Thymus (tissue), 11 donors: Measurements from ENCODE around the gene CTSO. TPM values are rescaled to one million over a fixed set of nuclear protein-coding genes. Genes with fewer than 3 reads are reported as not detected.

Experiments used
- DNase-seq, 9 donors: peaks; one replicate each; pipeline ENCODE4 v3.0.0-alpha.2; 2013; ENCODE audit warnings: low spot score in 9 of 9, low read depth in 6 of 9, missing footprints in 1 of 9
- H3K27ac ChIP-seq, 2 donors: one replicate each; pipeline ENCODE4 v1.5.1; 2013; ENCODE audit warnings: control low read depth in 1 of 2, low read depth in 1 of 2, low read length in 1 of 2, mild to moderate bottlenecking in 1 of 2, moderate library complexity in 1 of 2
- H3K27me3 ChIP-seq, 2 donors: one replicate each; pipeline ENCODE4 v1.5.1; 2013; ENCODE audit warnings: low read length in 1 of 2; ENCODE audit not compliant: control insufficient read depth in 2 of 2, insufficient read depth in 1 of 2
- H3K36me3 ChIP-seq, 2 donors: one replicate each; pipeline ENCODE4 v1.5.1; 2013; ENCODE audit warnings: low read length in 1 of 2, mild to moderate bottlenecking in 1 of 2, moderate library complexity in 1 of 2; ENCODE audit not compliant: control insufficient read depth in 2 of 2, insufficient read depth in 2 of 2
- H3K4me1 ChIP-seq, 2 donors: one replicate each; pipeline ENCODE4 v1.5.1; 2013; ENCODE audit warnings: low read length in 2 of 2; ENCODE audit not compliant: control insufficient read depth in 2 of 2, insufficient read depth in 2 of 2
- H3K4me3 ChIP-seq, 2 donors: one replicate each; pipeline ENCODE4 v1.5.1; 2013; ENCODE audit warnings: low read length in 2 of 2, control low read depth in 1 of 2, mild to moderate bottlenecking in 1 of 2
- H3K9me3 ChIP-seq, 2 donors: one replicate each; pipeline ENCODE4 v1.5.1; 2013; ENCODE audit warnings: low read length in 1 of 2, mild to moderate bottlenecking in 1 of 2; ENCODE audit not compliant: control insufficient read depth in 2 of 2, insufficient read depth in 1 of 2
- WGBS: extraction: QIAGEN DNeasy Blood & Tissue Kit; methylation state at CpG from one replicate; pipeline ENCODE4 v1.1.7; 2013; 5-methylcytosine and 5-hydroxymethylcytosine counted together
- polyA plus RNA-seq: library from polyadenylated mRNA; stranded (reverse); fragments of 200-250 nt; gene quantifications from one replicate; pipeline ENCODE4 v1.2.3, GENCODE V29; 2013
- total RNA-seq: library from RNA; stranded (reverse); fragments of 120-200 nt; gene quantifications from one replicate; pipeline ENCODE4 v1.2.4, GENCODE V29; 2013
- donor health status: healthy.

CTSO gene
- total and polyA plus RNA-seq, 2 donors, result 8.7 to 10.4 TPM

DNA sequence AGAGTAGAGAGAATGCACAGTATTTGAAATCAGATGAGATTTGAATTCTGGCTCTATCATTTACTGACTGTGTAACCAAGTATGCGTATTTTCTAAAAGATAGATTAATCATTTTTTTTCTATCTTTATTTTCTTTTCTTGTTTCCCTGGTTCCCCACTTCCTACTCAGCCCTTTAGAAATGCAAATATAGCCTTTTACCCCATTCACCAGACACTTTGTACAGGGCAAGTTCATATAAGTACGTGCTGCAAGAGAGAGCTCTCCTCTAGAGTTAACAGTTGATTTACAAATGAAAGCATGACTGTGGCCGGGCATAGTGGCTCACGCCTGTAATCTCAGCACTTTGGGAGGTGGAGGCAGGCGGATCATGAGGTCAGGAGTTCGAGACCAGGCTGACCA lies 68.0 kb downstream of the CTSO start:
- H3K4me3 ChIP-seq, result no peak overlapping the region
- H3K4me1 ChIP-seq, result no peaks in the 10 kb centered on the region
- 75% methylated on average over 6 of the region's 6 CpGs for WGBS
- H3K27ac ChIP-seq, result no peak overlapping the region
- no peaks in the 10 kb centered on the region for H3K27me3 ChIP-seq
- H3K9me3 ChIP-seq, result no peaks in the 10 kb centered on the region
- no peak for DNase-seq
- H3K36me3 ChIP-seq, result no peaks in the 10 kb centered on the region

DNA sequence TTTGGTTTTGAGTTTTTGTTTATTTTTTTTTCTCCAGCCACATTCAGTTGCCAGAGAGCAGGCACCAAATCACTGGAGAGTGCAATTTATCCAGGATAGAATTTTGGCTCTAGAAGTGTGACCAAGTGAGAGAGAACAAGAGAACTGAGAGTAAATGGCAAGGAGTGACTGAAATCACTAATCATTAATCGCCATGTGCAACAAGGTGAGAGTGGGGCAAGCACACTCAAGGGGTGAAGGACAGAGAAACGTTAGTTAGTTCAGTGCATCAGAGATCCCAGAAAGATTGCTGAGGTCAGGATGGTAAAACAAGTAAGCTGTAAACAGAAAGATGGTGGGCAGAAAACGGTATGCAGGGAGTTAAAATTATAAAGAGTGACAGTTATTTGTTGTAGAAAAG lies 69.8 kb downstream of the CTSO start:
- Histone ChIP-seq H3K27me3 (no peaks in the 10 kb centered on the region), H3K4me3 (no peak overlapping the region), H3K27ac (no peak overlapping the region), H3K9me3 (no peaks in the 10 kb centered on the region), H3K36me3 (no peaks in the 10 kb centered on the region), H3K4me1 (no peaks in the 10 kb centered on the region)
- 89% methylated on average over 3 of the region's 3 CpGs for WGBS
- DNase-seq, result no peak

DNA sequence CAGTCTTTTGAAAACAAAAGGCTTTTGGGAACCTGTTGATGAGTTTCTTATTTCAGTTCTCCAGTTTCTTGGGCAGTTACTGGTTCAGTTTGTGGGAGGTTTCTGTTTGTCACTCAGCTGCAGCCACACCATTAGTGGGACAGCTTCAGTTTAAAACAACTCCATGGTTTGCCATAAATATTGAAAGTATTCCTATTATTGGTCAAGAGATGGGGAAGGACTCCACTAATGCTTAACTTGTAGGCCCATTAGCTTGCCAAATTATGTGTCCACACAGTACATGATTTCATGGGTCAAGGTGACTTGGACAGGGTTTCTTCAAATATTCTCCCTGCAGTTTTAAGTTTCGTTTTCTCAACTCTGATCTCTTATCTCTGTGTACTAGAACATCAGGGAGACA lies 72.1 kb downstream of the CTSO start:
- no peak for DNase-seq
- H3K27me3 ChIP-seq, result no peaks in the 10 kb centered on the region
- H3K27ac ChIP-seq, result no peak overlapping the region
- H3K4me3 ChIP-seq, result no peak overlapping the region
- no peaks in the 10 kb centered on the region for H3K4me1 ChIP-seq
- 89% methylated on average over 1 of the region's 1 CpG for WGBS
- no peaks in the 10 kb centered on the region for H3K9me3 ChIP-seq
- H3K36me3 ChIP-seq, result no peaks in the 10 kb centered on the region

DNA sequence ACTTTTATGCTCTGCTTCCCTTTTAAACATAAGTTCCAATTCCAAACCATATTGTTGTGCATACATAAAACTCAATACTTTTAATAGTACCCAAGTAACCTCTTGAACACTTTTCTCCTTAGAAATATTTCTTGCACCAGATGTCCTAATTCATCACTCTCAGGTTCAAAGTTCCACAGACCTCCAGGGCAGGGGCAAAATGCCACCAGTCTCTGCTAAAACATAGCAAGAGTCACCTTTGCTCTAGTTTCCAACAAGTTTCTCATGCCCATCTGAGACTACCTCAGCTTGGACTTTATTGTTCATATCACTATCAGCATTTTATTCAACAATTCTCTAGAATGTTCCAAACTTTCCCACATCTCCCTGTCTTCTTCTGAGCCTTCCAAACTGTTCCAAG lies 73.9 kb downstream of the CTSO start:
- H3K4me1 ChIP-seq, result no peaks in the 10 kb centered on the region
- H3K36me3 ChIP-seq, result no peaks in the 10 kb centered on the region
- DNase-seq, result no peak
- H3K9me3 ChIP-seq, result no peaks in the 10 kb centered on the region
- no peak overlapping the region for H3K27ac ChIP-seq
- H3K27me3 ChIP-seq, result no peaks in the 10 kb centered on the region
- no peak overlapping the region for H3K4me3 ChIP-seq

DNA sequence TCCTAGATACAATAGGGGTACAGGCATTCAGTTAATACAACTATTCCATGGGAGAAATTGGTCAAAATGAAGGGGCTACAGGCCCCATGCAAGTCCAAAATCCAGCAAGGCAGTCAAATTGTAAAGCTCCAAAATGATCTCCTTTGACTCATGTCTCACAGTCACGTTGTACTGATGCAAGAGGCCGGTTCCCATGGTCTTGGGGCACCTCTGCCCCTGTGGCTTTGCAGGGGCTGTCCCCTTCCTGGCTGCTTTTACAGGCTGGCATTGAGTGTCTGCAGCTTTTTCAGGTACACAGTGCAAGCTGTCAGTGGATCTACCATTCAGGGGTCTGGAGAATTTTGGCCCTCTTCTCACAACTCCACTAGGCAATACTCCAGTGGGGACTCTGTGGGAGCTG lies 75.1 kb downstream of the CTSO start:
- Histone ChIP-seq H3K27ac (no peak overlapping the region), H3K4me3 (no peak overlapping the region), H3K27me3 (no peaks in the 10 kb centered on the region), H3K36me3 (no peaks in the 10 kb centered on the region), H3K9me3 (no peaks in the 10 kb centered on the region), H3K4me1 (no peaks in the 10 kb centered on the region)
- 43% methylated on average over 2 of the region's 2 CpGs for WGBS
- DNase-seq, result no peak

DNA sequence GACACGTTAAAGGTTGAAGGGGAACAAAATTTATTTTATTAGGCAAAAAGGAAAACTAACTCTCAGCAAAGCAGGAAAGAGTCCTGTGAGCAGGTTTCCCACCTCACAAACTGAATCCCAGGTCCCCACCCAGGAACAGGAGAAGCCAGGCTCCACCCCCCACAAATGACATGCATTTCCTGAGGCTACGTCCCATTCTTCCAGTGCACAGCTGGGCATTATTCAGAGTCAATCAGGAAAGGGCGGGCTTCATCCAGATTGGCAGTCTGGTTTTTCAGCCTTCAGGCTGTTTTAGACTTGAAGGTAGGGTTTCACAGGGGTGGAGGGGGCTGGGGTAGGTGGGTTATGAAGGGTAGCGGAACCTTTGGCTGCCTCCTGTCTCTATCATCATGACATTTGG lies 75.7 kb downstream of the CTSO start:
- no peak overlapping the region for H3K27ac ChIP-seq
- no peaks in the 10 kb centered on the region for H3K9me3 ChIP-seq
- no peak overlapping the region for H3K4me3 ChIP-seq
- no peak for DNase-seq
- H3K4me1 ChIP-seq, result no peaks in the 10 kb centered on the region
- no peaks in the 10 kb centered on the region for H3K36me3 ChIP-seq
- WGBS, result 95% methylated on average over 4 of the region's 4 CpGs
- no peaks in the 10 kb centered on the region for H3K27me3 ChIP-seq

DNA sequence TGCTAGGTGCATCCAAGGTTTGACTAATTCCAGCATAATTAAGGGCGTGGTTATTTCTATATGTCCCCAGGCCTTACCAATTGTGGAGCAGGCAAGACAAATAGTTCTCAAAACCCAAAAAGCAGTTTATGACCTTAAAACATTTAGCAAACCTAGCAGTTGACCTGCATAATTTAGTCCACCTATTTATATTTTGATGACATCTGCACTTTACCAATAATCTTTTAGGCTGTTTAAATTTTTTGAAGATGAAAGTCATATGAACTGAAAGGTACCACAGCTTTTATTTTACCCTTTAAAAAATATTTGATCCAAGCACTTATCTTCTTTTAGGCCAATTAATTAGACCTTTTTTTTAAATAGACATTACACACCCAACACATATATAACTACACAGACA lies 77.8 kb downstream of the CTSO start:
- H3K27ac ChIP-seq, result no peak overlapping the region
- WGBS, result 98% methylated on average over 1 of the region's 1 CpG
- no peaks in the 10 kb centered on the region for H3K9me3 ChIP-seq
- H3K27me3 ChIP-seq, result no peaks in the 10 kb centered on the region
- H3K36me3 ChIP-seq, result no peaks in the 10 kb centered on the region
- no peak for DNase-seq
- no peak overlapping the region for H3K4me3 ChIP-seq
- no peaks in the 10 kb centered on the region for H3K4me1 ChIP-seq

Other genes starting within 250 kb of the CTSO start
- 7.2 TPM for gene GUCY1B1, start 194.8 kb downstream of the CTSO start, total RNA-seq
- gene GUCY1B1, start 194.8 kb downstream of the CTSO start, polyA plus RNA-seq, result 5.5 TPM
- gene ASIC5, start 87.6 kb downstream of the CTSO start, total RNA-seq, result not detected
- gene ASIC5, start 87.6 kb downstream of the CTSO start, polyA plus RNA-seq, result not detected
- gene TDO2, start 50.2 kb downstream of the CTSO start, total RNA-seq, result 0.66 TPM
- gene TDO2, start 50.2 kb downstream of the CTSO start, polyA plus RNA-seq, result 1.1 TPM